LNCaP clone FGC (cell line): ENCODE results near the gene ADAM11.

Source experiments
- DNase-seq: peaks from one replicate; pipeline ENCODE4 v3.0.0-alpha.2; 2011; ENCODE audit warnings: low read depth
- H3K4me3 ChIP-seq: 2 replicates; pipeline ENCODE4 v1.5.1; 2011; ENCODE audit warnings: mild to moderate bottlenecking, low read depth, low read length, control low read depth
- TF ChIP-seq, protein P1 (sequence below): IDR thresholded peaks from 2 replicates; pipeline ENCODE4 v1.5.1; 2012; ENCODE audit warnings: mild to moderate bottlenecking; ENCODE audit not compliant: control insufficient read depth, insufficient read depth; ENCODE audit errors: extremely low read depth

The ADAM11 gene

DNA sequence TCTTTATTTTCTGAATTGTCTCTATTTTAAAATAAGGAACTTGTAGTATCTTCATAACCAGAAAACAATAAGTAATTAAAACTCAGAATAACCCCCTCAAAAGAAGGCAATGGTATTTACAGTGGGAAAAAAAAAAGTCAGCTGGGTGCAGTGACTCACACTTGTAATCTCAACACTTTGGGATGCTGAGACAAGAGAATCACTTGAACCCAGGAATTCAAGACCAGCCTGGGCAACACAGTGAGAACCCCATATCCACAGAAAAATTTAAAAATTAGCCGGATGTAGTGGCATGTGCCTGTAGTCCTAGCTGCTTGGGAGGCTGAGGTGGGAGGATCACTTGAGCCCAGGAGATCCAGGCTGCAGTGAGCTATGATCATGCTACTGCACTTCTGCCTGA is 33.5 kb downstream of the ADAM11 start:
- H3K4me3 ChIP-seq: no peak overlapping the region
- no peak for DNase-seq
- TF ChIP-seq, protein P1, sequence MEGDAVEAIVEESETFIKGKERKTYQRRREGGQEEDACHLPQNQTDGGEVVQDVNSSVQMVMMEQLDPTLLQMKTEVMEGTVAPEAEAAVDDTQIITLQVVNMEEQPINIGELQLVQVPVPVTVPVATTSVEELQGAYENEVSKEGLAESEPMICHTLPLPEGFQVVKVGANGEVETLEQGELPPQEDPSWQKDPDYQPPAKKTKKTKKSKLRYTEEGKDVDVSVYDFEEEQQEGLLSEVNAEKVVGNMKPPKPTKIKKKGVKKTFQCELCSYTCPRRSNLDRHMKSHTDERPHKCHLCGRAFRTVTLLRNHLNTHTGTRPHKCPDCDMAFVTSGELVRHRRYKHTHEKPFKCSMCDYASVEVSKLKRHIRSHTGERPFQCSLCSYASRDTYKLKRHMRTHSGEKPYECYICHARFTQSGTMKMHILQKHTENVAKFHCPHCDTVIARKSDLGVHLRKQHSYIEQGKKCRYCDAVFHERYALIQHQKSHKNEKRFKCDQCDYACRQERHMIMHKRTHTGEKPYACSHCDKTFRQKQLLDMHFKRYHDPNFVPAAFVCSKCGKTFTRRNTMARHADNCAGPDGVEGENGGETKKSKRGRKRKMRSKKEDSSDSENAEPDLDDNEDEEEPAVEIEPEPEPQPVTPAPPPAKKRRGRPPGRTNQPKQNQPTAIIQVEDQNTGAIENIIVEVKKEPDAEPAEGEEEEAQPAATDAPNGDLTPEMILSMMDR: no peak

DNA sequence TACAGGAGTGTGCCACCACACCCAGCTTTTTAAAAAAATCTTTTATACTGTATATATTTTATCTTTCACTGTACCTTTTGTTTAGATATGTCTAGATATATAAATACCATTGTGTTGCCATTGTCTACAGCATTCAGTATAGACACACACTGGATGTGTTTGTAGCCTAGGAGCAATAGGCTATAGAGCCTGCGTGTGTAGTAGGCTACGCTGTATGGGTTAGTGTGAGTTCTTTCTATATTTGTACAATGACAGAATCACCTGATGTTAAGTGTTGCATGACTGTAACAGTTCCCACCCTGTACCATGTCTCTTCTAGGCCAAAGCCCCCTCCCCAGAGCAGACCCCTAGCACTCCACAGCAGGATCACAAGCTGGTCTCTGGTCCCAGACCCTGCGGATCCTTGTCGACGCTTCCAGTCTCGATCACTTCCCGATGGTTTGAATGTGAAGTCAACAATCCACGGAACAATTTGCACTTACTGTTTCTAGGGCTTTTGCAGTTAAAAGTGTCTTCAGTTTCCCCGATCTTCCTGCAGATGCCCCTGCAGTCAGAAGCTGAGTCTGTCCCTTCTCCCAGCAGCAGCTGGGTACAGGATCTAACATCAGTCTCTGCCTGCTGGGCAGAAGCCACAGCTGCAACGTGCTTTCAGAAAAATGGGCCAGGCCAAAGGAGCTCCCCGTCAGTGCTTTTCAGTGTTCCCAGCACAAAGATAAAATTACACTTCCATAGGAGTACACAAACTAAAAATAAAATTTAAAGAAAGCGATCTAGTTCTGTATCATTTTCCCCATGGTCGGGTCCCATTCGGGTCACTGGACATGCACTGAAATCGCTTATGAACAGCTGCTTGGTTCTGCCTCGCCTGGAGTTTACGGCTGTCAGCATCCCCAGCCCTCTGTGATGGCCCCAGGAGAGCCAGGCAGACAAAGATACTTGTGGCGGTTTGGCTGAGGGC is 35.4 kb downstream of the ADAM11 start:
- DNase-seq: no peak
- H3K4me3 ChIP-seq: no peak overlapping the region
- TF ChIP-seq, protein P1: no peak

DNA sequence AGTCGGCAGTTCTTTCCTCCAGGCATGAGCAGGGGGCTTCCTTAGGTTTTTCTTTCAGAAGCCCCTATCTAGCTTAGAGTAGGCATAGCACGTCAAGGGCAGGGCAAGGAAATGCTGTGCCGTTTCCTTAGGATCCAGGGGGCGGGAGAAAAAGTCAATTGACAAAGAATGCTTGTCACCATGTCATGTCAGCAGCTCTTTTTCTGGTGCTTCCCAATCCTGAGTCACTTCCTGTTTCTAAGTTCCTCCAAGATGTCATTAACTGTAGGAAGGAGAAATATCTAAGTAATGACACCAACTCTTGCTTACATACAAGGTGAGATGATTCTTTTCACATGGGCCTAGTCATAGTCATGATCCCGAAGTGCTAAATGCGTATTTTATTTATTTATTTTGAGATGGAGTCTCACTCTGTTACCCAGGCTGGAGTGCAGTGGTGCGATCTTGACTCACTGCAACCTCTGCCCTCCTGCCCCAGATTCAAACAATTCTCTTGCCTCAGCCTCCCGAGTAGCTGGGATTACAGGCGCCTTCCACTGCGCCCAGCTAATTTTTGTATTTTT is 36.1 kb downstream of the ADAM11 start:
- no peak for DNase-seq
- no peak overlapping the region for H3K4me3 ChIP-seq
- TF ChIP-seq, protein P1: no peak

DNA sequence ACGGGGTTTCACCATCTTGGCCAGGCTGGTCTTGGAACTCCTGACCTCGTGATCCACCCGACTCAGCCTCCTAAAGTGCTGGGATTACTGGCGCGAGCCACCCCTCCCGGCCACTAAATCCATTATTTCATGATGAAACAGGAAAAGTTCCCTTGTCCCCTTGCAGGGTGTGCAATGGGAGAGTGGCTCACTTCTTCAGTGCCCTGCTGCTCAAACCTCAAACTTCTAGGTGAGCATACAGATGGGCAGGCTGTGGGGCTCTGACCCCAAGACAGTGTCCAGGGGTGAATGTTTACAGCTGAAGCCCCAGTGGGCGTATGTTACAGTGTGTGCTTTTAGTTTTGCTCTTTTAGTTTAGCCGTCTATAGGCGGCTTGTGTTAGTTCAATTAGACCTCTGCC is 36.6 kb downstream of the ADAM11 start:
- DNase-seq: no peak
- no peak overlapping the region for H3K4me3 ChIP-seq
- TF ChIP-seq, protein P1: no peak

DNA sequence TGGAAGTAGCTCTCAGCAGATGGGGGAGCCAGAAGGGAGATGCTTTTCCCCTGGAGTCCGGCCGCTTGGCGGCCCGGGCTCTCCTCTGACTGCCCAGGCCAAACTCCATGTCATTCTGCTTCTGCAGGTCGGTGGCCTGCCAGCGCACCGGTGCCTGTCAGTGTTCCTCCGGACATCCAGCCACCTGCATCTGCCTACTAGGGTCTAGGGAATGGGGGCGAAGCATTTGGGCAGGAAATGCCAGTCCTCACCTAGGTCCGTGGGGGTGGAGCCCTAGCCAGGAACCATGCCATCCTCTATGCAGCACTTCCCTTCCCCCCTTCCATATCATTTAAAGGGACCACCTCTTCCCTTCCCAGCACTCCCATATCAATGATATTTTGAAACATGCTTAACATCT is 37.1 kb downstream of the ADAM11 start:
- no peak for DNase-seq
- H3K4me3 ChIP-seq: no peak overlapping the region
- TF ChIP-seq, protein P1: no peak

DNA sequence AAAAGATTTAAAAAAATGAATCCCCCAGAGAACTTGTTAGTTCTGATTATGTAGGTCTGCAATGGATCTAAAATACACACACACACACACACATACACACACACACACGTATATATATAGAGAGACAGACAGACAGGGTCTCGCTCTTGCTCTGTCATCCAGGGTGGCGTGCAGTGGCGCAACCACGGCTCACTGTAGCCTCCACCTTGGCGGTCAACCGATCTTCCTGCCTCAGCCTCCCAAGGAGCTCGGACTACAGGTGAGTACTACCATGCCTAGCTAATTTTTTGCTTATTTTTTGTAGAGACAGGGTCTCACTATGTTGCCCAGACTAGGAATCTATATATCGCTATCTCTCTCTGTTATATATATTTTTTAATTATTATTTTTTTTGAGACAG is 37.9 kb downstream of the ADAM11 start:
- no peak for DNase-seq
- no peak overlapping the region for H3K4me3 ChIP-seq
- TF ChIP-seq, protein P1: no peak
